Stimulated activated naive B cell treated with anti-CD40 and anti-IgM and Interleukin-4, amounts not matched to agents 10 μg/mL and 1 μg/mL and 100 μg/mL, for 72 hours (primary cell): ENCODE data around the gene KCTD20.
A peak's percentile ranks its signal among the peaks of the same experiment; 100 is the strongest.
"Not testable (repeated sequence)": the region's sequence is repeated elsewhere in the genome, so short reads cannot be mapped to it uniquely, and the experiment has no call there.

Source experiments
- ATAC-seq, 2 donors: fragments of 150-1000 bp; cut with Tn5 transposase; replicated peaks; 2 replicates each; pipeline ENCODE4 v1.10.0; 2021; ENCODE audit warnings: moderate library complexity in 1 of 2
- DNase-seq: peaks from one replicate; pipeline ENCODE4 v3.0.0; 2021
- H3K27ac Mint-ChIP-seq: one replicate; pipeline ENCODE4 v1.8.0; 2022; ENCODE audit warnings: mild to moderate bottlenecking, mixed read lengths
- H3K27me3 Mint-ChIP-seq, 2 donors: one replicate each; pipeline ENCODE4 v1.8.0; 2022; ENCODE audit warnings: mixed read lengths in 2 of 2
- H3K36me3 Mint-ChIP-seq, 2 donors: one replicate each; pipeline ENCODE4 v1.8.0; 2022; ENCODE audit warnings: mixed read lengths in 2 of 2, mild to moderate bottlenecking in 1 of 2
- H3K4me1 Mint-ChIP-seq, 2 donors: one replicate each; pipeline ENCODE4 v1.8.0; 2022; ENCODE audit warnings: mixed read lengths in 2 of 2, mild to moderate bottlenecking in 1 of 2
- H3K4me3 Mint-ChIP-seq, 2 donors: one replicate each; pipeline ENCODE4 v1.8.0; 2022; ENCODE audit warnings: mild to moderate bottlenecking in 2 of 2, mixed read lengths in 2 of 2, moderate library complexity in 1 of 2
- H3K9me3 Mint-ChIP-seq, 2 donors: one replicate each; pipeline ENCODE4 v1.8.0; 2022; ENCODE audit warnings: mixed read lengths in 2 of 2, mild to moderate bottlenecking in 1 of 2

Gene KCTD20

GRCh38 chr6:36461646-36462045 is 18.8 kb downstream of the KCTD20 start:
- ATAC-seq (no peak), DNase-seq (no peak)
- H3K27ac Mint-ChIP-seq = no peak overlapping the region
- H3K9me3 Mint-ChIP-seq = no peaks in the 10 kb centered on the region
- H3K27me3 Mint-ChIP-seq = no peaks in the 10 kb centered on the region
- H3K4me1 Mint-ChIP-seq = peaks cover 19 to 37% of the 10 kb centered on the region in 2 donors
- no peak overlapping the region for H3K4me3 Mint-ChIP-seq
- H3K36me3 Mint-ChIP-seq = peaks cover 11 to 34% of the 10 kb centered on the region in 2 donors

- Mint-ChIP-seq H3K9me3 (no peaks in the 10 kb centered on the region), H3K4me1 (peaks cover 19 to 33% of the 10 kb centered on the region in 2 donors), H3K27ac (no peak overlapping the region), H3K27me3 (no peaks in the 10 kb centered on the region), H3K36me3 (peaks cover 10 to 31% of the 10 kb centered on the region in 2 donors), H3K4me3 (no peak overlapping the region)
- ATAC-seq (no peak), DNase-seq (no peak)
Observed at GRCh38 chr6:36463676-36464075, 20.9 kb downstream of the KCTD20 start.

GRCh38 chr6:36464233-36464632 is 21.4 kb downstream of the KCTD20 start:
- no peak overlapping the region for H3K4me3 Mint-ChIP-seq
- H3K4me1 Mint-ChIP-seq = peaks cover 22 to 36% of the 10 kb centered on the region in 2 donors
- no peak for DNase-seq
- ATAC-seq = no peak
- no peak overlapping the region for H3K27ac Mint-ChIP-seq
- H3K36me3 Mint-ChIP-seq = peaks cover 10 to 33% of the 10 kb centered on the region in 2 donors
- H3K9me3 Mint-ChIP-seq = no peaks in the 10 kb centered on the region
- H3K27me3 Mint-ChIP-seq = no peaks in the 10 kb centered on the region

DNA sequence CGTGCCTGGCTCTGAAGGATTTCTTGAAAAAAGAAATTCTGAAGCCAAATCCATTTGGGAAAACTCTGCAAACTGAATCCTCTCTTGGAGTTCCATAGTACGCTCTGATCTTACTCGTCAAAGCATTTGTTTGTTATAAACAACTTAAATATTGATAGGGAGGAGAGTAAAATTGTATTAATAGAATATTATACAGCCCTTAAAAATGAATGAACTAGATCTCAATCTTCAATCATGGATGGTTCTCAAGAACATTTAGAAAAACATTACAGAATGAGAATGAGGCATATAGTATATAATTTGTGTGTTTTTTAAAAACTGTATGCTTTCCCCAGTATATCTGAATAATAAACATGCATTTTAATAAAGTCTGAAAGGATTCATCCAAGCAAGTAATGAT is 24.8 kb downstream of the KCTD20 start:
- ATAC-seq (no peak), DNase-seq (no peak)
- Mint-ChIP-seq H3K9me3 (no peaks in the 10 kb centered on the region), H3K4me3 (no peak overlapping the region), H3K27ac (no peak overlapping the region), H3K27me3 (no peaks in the 10 kb centered on the region), H3K4me1 (peaks cover 14 to 20% of the 10 kb centered on the region in 2 donors), H3K36me3 (peaks cover 16 to 26% of the 10 kb centered on the region in 2 donors)

GRCh38 chr6:36469148-36469661 is 26.4 kb downstream of the KCTD20 start:
- H3K27ac Mint-ChIP-seq = peak overlapping the region; percentile 1
- no peaks in the 10 kb centered on the region for H3K27me3 Mint-ChIP-seq
- DNase-seq = no peak
- peaks cover 20% of the 10 kb centered on the region in 2 donors for H3K36me3 Mint-ChIP-seq
- H3K9me3 Mint-ChIP-seq = no peaks in the 10 kb centered on the region
- H3K4me1 Mint-ChIP-seq = peaks cover 10 to 13% of the 10 kb centered on the region in 2 donors
- no peak overlapping the region for H3K4me3 Mint-ChIP-seq
- no peak for ATAC-seq

DNA sequence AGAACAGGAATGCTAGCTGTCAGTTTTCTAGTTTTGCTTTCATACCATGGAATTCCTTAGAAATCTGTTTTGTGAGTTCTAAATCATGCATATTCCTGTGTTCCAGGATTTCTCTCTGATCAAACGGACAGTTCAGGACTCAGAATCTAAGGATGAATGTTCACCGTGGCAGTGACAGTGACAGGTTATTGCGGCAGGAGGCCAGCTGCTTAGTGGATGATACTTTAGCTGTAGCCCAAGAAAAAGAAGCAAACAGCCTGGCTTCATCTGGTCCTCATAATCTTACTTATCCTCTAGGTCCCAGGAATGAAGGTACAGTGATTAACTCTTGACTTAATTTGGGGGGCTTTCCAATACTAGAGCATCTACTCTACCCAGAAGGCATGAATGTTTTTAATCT is 27.1 kb downstream of the KCTD20 start:
- Mint-ChIP-seq H3K36me3 (peaks cover 25 to 26% of the 10 kb centered on the region in 2 donors), H3K4me1 (peaks cover 6 to 9% of the 10 kb centered on the region in 2 donors), H3K4me3 (no peak overlapping the region), H3K9me3 (no peaks in the 10 kb centered on the region), H3K27me3 (no peaks in the 10 kb centered on the region), H3K27ac (no peak overlapping the region)
- ATAC-seq (no peak), DNase-seq (no peak)

DNA sequence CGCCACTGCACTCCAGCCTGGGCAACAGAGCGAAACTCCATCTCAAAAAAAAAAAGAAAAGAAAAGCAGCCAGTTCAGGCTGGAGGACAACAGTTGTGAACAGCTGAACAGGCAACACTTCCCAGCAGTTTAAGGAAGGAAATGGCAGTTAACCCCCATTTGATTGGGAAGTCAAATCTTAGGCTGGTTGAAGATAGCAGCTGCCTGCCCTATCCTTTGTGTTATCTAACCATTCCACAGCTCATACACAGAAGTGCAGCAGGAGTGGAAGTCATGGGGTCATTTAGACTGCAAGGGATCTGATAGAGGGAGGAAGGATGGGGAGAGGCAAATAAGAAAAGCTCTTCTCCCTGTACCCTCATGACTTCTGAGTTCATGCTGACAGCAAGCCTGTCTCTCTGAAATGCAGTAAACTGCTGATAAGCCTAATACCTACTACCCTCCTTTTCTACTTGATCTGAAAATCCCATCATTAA is 35.3 kb downstream of the KCTD20 start:
- ATAC-seq (no peak), DNase-seq (no peak)
- Mint-ChIP-seq H3K36me3 (peaks cover 25 to 45% of the 10 kb centered on the region in 2 donors), H3K27ac (peak overlapping the region; percentile 59), H3K27me3 (no peaks in the 10 kb centered on the region), H3K9me3 (no peaks in the 10 kb centered on the region), H3K4me3 (no peak overlapping the region), H3K4me1 (peaks cover 0 to 4% of the 10 kb centered on the region in 2 donors)

DNA sequence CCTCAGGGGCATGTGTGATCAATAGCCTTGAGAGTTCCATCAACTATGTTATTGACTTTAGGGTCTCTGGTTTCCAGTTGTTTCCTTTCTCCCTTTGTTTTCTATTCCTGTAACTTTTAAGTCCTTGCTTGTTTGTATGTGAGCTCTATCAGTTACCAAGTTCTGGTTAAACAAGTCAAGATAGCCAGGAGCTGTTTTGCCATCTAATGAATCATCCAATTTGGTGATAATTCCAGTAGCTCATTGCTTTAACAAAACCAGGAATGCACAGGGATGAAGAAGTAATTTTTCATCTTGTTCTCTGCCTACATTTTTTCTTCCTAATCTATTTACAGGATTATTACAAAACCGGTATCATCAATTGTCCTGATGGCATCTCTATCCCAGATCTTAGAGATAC is 36.5 kb downstream of the KCTD20 start:
- peaks cover 0 to 4% of the 10 kb centered on the region in 2 donors for H3K4me1 Mint-ChIP-seq
- peaks cover 31 to 45% of the 10 kb centered on the region in 2 donors for H3K36me3 Mint-ChIP-seq
- no peak overlapping the region for H3K4me3 Mint-ChIP-seq
- DNase-seq (no peak), ATAC-seq (no peak)
- no peaks in the 10 kb centered on the region for H3K27me3 Mint-ChIP-seq
- no peak overlapping the region for H3K27ac Mint-ChIP-seq
- no peaks in the 10 kb centered on the region for H3K9me3 Mint-ChIP-seq

- DNase-seq, ATAC-seq, H3K27me3 Mint-ChIP-seq, H3K27ac Mint-ChIP-seq, H3K4me3 Mint-ChIP-seq, H3K9me3 Mint-ChIP-seq, H3K4me1 Mint-ChIP-seq: not testable (repeated sequence)
- H3K36me3 Mint-ChIP-seq = peaks cover 37 to 50% of the 10 kb centered on the region in 2 donors
Observed at GRCh38 chr6:36483326-36483725, 40.5 kb downstream of the KCTD20 start.

GRCh38 chr6:36484736-36485135 is 41.9 kb downstream of the KCTD20 start:
- DNase-seq (no peak), ATAC-seq (no peak)
- Mint-ChIP-seq H3K4me1 (no peaks in the 10 kb centered on the region), H3K36me3 (peaks cover 33 to 44% of the 10 kb centered on the region in 2 donors), H3K27me3 (no peaks in the 10 kb centered on the region), H3K9me3 (no peaks in the 10 kb centered on the region), H3K27ac (no peak overlapping the region), H3K4me3 (no peak overlapping the region)

- peaks cover 37 to 43% of the 10 kb centered on the region in 2 donors for H3K36me3 Mint-ChIP-seq
- no peaks in the 10 kb centered on the region for H3K9me3 Mint-ChIP-seq
- H3K4me1 Mint-ChIP-seq = no peaks in the 10 kb centered on the region
- H3K27me3 Mint-ChIP-seq = no peaks in the 10 kb centered on the region
- ATAC-seq = no peak
- no peak for DNase-seq
- H3K4me3 Mint-ChIP-seq = no peak overlapping the region
- no peak overlapping the region for H3K27ac Mint-ChIP-seq
Observed at GRCh38 chr6:36487698-36488097, 44.9 kb downstream of the KCTD20 start.

- no peaks in the 10 kb centered on the region for H3K9me3 Mint-ChIP-seq
- H3K36me3 Mint-ChIP-seq = peaks cover 37 to 44% of the 10 kb centered on the region in 2 donors
- H3K4me3 Mint-ChIP-seq = no peak overlapping the region
- ATAC-seq (no peak), DNase-seq (no peak)
- no peak overlapping the region for H3K27ac Mint-ChIP-seq
- no peaks in the 10 kb centered on the region for H3K4me1 Mint-ChIP-seq
- H3K27me3 Mint-ChIP-seq = no peaks in the 10 kb centered on the region
Observed at GRCh38 chr6:36488221-36488620, 45.4 kb downstream of the KCTD20 start.

DNA sequence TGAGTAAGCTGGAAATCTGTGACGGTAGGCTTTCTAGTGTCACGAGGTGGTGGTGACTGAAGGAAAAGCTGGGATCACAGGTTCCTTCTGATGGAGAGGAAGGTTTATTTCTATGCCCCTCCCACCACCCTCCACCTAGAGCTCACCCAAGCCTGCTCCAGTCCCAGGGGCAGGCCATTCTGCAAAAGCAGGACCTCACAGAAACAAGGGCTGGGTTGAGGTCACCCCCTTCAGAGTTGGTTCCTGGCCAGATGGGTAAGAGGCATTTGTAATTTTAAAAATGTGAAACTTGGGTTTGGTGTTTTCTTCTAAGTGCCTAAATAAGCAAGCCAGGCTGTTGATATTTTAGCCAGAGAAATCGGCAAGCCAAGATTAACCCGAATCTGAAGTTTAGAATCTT is 46.6 kb downstream of the KCTD20 start:
- peaks cover 39 to 53% of the 10 kb centered on the region in 2 donors for H3K36me3 Mint-ChIP-seq
- H3K4me3 Mint-ChIP-seq = no peak overlapping the region
- no peak for DNase-seq
- H3K27me3 Mint-ChIP-seq = no peaks in the 10 kb centered on the region
- no peaks in the 10 kb centered on the region for H3K4me1 Mint-ChIP-seq
- H3K27ac Mint-ChIP-seq = peak overlapping the region; percentile 25
- no peak for ATAC-seq
- H3K9me3 Mint-ChIP-seq = no peaks in the 10 kb centered on the region

DNA sequence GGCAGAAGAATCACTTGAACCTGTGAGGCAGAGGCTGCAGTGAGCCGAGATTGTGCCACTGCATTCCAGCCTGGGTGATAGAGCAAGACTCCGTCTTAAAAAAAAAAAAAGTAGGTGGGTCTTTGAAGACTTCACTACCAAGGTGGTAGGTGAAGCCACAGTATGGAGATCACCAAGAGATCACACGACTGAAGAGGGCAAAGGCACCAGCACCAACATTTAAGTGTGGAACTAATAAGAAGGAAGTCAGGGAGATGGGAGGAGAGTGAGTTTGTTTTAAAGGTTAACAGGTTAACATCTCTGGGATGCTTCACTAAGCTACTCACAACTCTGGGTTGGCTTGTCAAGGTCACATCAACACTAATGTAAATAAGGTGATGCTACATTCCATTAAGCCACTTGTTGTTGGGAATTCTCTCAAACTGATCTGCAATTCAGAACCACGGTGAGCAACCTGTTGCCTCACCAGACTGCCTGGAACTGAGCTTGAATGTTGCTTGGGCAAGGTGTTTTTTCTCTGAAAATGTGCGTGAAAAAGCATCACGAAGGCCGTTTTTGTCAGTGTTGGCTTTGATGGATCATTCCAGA is 48.7 kb downstream of the KCTD20 start:
- H3K4me3 Mint-ChIP-seq = peak overlapping the region in 1 of 2 donors; percentile 4
- H3K9me3 Mint-ChIP-seq = no peaks in the 10 kb centered on the region
- H3K27me3 Mint-ChIP-seq = no peaks in the 10 kb centered on the region
- H3K27ac Mint-ChIP-seq = peak overlapping the region; percentile 65
- no peaks in the 10 kb centered on the region for H3K4me1 Mint-ChIP-seq
- ATAC-seq = no peak
- H3K36me3 Mint-ChIP-seq = peaks cover 28 to 53% of the 10 kb centered on the region in 2 donors
- DNase-seq = no peak

DNA sequence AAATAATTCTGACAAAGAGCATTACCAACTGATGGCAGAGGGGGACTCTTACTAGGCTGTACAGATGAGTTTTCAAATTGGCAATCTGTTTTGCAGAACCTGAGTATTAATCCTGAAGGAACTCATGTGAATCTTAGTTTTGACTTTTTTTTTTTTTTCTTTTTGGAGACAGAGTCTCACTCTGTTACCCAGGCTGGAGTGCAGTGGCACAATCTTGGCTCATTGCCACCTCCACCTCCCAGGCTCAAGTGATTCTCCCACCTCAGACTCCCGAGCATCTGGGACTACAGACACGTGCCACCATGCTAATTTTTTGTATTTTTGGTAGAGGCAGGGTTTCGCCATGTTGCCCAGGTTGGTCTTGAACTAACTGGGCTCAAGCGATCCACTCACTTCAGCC is 49.3 kb downstream of the KCTD20 start:
- no peak for DNase-seq
- peak overlapping the region; percentile 65 for H3K27ac Mint-ChIP-seq
- H3K27me3 Mint-ChIP-seq = no peaks in the 10 kb centered on the region
- H3K4me3 Mint-ChIP-seq = no peak overlapping the region
- peaks cover 24 to 52% of the 10 kb centered on the region in 2 donors for H3K36me3 Mint-ChIP-seq
- ATAC-seq = no peak
- H3K9me3 Mint-ChIP-seq = no peaks in the 10 kb centered on the region
- H3K4me1 Mint-ChIP-seq = no peaks in the 10 kb centered on the region
